K562 (cell line): ENCODE measurements around the gene DYNLT2B. TPM values are rescaled to one million over a fixed set of nuclear protein-coding genes. Genes with fewer than 3 reads are reported as not detected.

Experiments
- ATAC-seq: fragments of 200-7000 bp; cut with Tn5 transposase; 3 replicates; pipeline ENCODE4 v1.9.1; 2020; ENCODE audit warnings: moderate library complexity
- BruUV-seq: library from RNA; stranded (reverse); fragments of 400-500 nt; replicated peaks from 2 replicates; lab custom pipeline; 2021; lab: Mats Ljungman, UMichigan
- CTCF ChIA-PET: fragments of 300-600 bp; formaldehyde crosslinking; extraction: SDS; loops from one replicate; lab custom pipeline; 2021; ENCODE audit warnings: low intra/inter-chr PET ratio; lab: Yijun Ruan, JAX
- POLR2A ChIA-PET: fragments of 300-600, 350-650 bp; sonication (Branson Sonifier 250); formaldehyde crosslinking; extraction: SDS; loops from one replicate; lab custom pipeline; 2021; ENCODE audit warnings: antibody characterized with exemption, inconsistent platforms; lab: Yijun Ruan, JAX
- DNase-seq, 4 experiments: peaks; one replicate each; pipeline versions ENCODE4 v3.0.0 to v3.0.0-alpha.2; 2011 to 2018; ENCODE audit warnings: low spot score in 3 of 4, mixed read lengths in 3 of 4; ENCODE audit errors: extremely low read depth in 1 of 4
- FAIRE-seq: peaks from 2 replicates; lab custom pipeline; 2011; peaks lifted over from hg19 to GRCh38; lab: Jason Lieb, UNC
- H2AFZ ChIP-seq: 2 replicates; pipeline ENCODE4 v1.6.0; 2011; ENCODE audit warnings: low read depth, low read length, control low read depth, inconsistent platforms
- H3K27ac ChIP-seq: fragments of 200-600 bp; 3 replicates; pipeline ENCODE4 v1.8.0; 2011; ENCODE audit warnings: low read depth, mild to moderate bottlenecking, control low read depth, inconsistent platforms, low read length, moderate library complexity, mixed read lengths; ENCODE audit errors: extremely low read depth
- H3K27me3 ChIP-seq, 2 experiments: fragments of 300-600 bp in 1 of 2; 2 replicates in 1 of 2; 3 replicates in 1 of 2; pipeline versions ENCODE4 v1.6.0 to v1.8.0; 2011; ENCODE audit warnings: inconsistent platforms in 2 of 2, low read length in 2 of 2, mild to moderate bottlenecking in 1 of 2, mixed read lengths in 1 of 2, moderate library complexity in 1 of 2; ENCODE audit not compliant: control insufficient read depth in 2 of 2, insufficient read depth in 2 of 2
- H3K36me3 ChIP-seq: fragments of 300-600 bp; 3 replicates; pipeline ENCODE4 v1.8.0; 2011; ENCODE audit warnings: mild to moderate bottlenecking, low read length, inconsistent platforms; ENCODE audit not compliant: control insufficient read depth, insufficient read depth
- H3K4me1 ChIP-seq, 2 experiments: fragments of 200-600 bp in 1 of 2; replicated peaks in 1 of 2; 2 replicates in 1 of 2; 3 replicates in 1 of 2; pipeline versions ENCODE4 v1.5.1 to v1.8.0; 2011; ENCODE audit warnings: inconsistent platforms in 2 of 2, low read length in 2 of 2, mild to moderate bottlenecking in 1 of 2, mixed read lengths in 1 of 2, moderate library complexity in 1 of 2; ENCODE audit not compliant: control insufficient read depth in 2 of 2, insufficient read depth in 2 of 2
- H3K4me2 ChIP-seq: 2 replicates; pipeline ENCODE4 v1.6.1; 2011; ENCODE audit warnings: low read length, control low read depth, inconsistent platforms, mixed read lengths; ENCODE audit not compliant: insufficient read depth
- H3K4me3 ChIP-seq: fragments of 200-600 bp; sonication (generic), shearing (Covaris generic); 2 replicates; pipeline ENCODE4 v1.5.1; 2016; ENCODE audit warnings: control low read depth, inconsistent platforms
- H3K79me2 ChIP-seq: fragments of 200-600 bp; 3 replicates; pipeline ENCODE4 v1.8.0; 2011; ENCODE audit warnings: low read length, inconsistent platforms; ENCODE audit not compliant: control insufficient read depth, insufficient read depth
- H3K9ac ChIP-seq, 2 experiments: 2 replicates each; pipeline versions ENCODE4 v1.6.0 to v1.6.1; 2011; ENCODE audit warnings: low read depth in 2 of 2, low read length in 2 of 2, control low read depth in 1 of 2, inconsistent platforms in 1 of 2, mild to moderate bottlenecking in 1 of 2, mixed read lengths in 1 of 2; ENCODE audit not compliant: insufficient read depth in 1 of 2
- H3K9me1 ChIP-seq: one replicate; pipeline ENCODE4 v1.6.0; 2011; ENCODE audit warnings: inconsistent platforms, mild to moderate bottlenecking, low read length, moderate library complexity; ENCODE audit not compliant: control insufficient read depth, insufficient read depth
- H3K9me3 ChIP-seq: replicated peaks from 2 replicates; pipeline ENCODE4 v1.5.1; 2011; ENCODE audit warnings: low read depth, low read length, inconsistent platforms; ENCODE audit not compliant: control insufficient read depth, insufficient read depth
- H4K20me1 ChIP-seq: replicated peaks from 2 replicates; pipeline ENCODE4 v1.6.1; 2011; ENCODE audit warnings: low read length, inconsistent platforms, mixed read lengths; ENCODE audit not compliant: control insufficient read depth, insufficient read depth
- CHD2 ChIP-seq: IDR thresholded peaks from 2 replicates; pipeline ENCODE4 v1.6.1; 2011; ENCODE audit warnings: low read depth, low read length
- E2F3 ChIP-seq: fragments of 250-450 bp; sonication (Bioruptor Pico); IDR thresholded peaks from 2 replicates; pipeline ENCODE4 v1.4.0; 2020; ENCODE audit warnings: mild to moderate bottlenecking
- ETV5 ChIP-seq: sonication (generic); formaldehyde crosslinking; IDR thresholded peaks from 2 replicates; pipeline ENCODE4 v1.4.0; 2020; ENCODE audit warnings: low read depth, mild to moderate bottlenecking, missing genetic modification reagents
- ETV6 ChIP-seq, 3 experiments: fragments of 150-350 bp in 1 of 3; sonication (generic) in 1 of 3; formaldehyde crosslinking in 1 of 3; IDR thresholded peaks; 2 replicates each; pipeline versions ENCODE4 v1.6.1 to v1.8.0; 2014 to 2022; ENCODE audit warnings: borderline replicate concordance in 2 of 3, low read depth in 2 of 3, antibody characterized with exemption in 1 of 3, low read length in 1 of 3, mild to moderate bottlenecking in 1 of 3, missing genetic modification reagents in 1 of 3
- NR2C1 ChIP-seq, 2 experiments: fragments of 450-650 bp; IDR thresholded peaks; 2 replicates each; pipeline ENCODE4 v1.6.1; 2017; ENCODE audit warnings: mild to moderate bottlenecking in 2 of 2, antibody characterized with exemption in 1 of 2, inconsistent platforms in 1 of 2, missing compliant biosample characterization in 1 of 2, missing genetic modification characterization in 1 of 2
- WGBS: fragments of 100-300 bp; shearing (Covaris generic); methylation state at CpG from one replicate; pipeline ENCODE4 v1.1.6; 2016; ENCODE audit warnings: low coverage, mixed read lengths; ENCODE audit not compliant: insufficient coverage; ENCODE audit errors: missing lambda C conversion rate; 5-methylcytosine and 5-hydroxymethylcytosine counted together
- in situ Hi-C: fragments of 300-500 bp; cut with MboI; formaldehyde crosslinking; loops from 4 replicates; pipeline ENCODE4 v1.15.0; 2018; ENCODE audit warnings: inconsistent platforms, mixed read lengths
- intact Hi-C: fragments of 100-400 bp; cut with micrococcal nuclease; formaldehyde crosslinking; loops from 2 replicates; pipeline ENCODE4 v1.14.2; 2022
- polyA plus RNA-seq, 8 experiments: library from polyadenylated mRNA; depleted of rRNA in 4 of 8; stranded (reverse) in 5 of 8; unstranded in 3 of 8; fragments of >200 nt; fragmentation: Nextera tagmentation in 2 of 8; fragmentation: Illumina TruSeq in 1 of 8; extraction: Ambion mirVana in 2 of 8; extraction: Trizol in 1 of 8; gene quantifications; 2 replicates each; pipeline versions ENCODE4 v1.2.1 to v1.2.3, GENCODE V29; 2011 to 2014; ENCODE audit warnings: inconsistent platforms in 1 of 8, missing spikeins in 1 of 8
- total RNA-seq, 7 experiments: library from RNA; depleted of rRNA in 6 of 7; stranded (reverse); fragments of >200 nt in 6 of 7; fragmentation: Illumina TruSeq in 2 of 7; extraction: Trizol in 2 of 7; gene quantifications; 2 replicates each; pipeline versions ENCODE4 v1.2.1 to v1.2.3, GENCODE V29; 2011 to 2021; ENCODE audit warnings: low replicate concordance in 1 of 7

Gene DYNLT2B
- total and polyA plus RNA-seq, 9 of the 15 experiments (the other 6 are each of a cell fraction or from before 2014, with no cell fraction given) = 6.5 to 19.9 (median 8.7) TPM

DNA sequence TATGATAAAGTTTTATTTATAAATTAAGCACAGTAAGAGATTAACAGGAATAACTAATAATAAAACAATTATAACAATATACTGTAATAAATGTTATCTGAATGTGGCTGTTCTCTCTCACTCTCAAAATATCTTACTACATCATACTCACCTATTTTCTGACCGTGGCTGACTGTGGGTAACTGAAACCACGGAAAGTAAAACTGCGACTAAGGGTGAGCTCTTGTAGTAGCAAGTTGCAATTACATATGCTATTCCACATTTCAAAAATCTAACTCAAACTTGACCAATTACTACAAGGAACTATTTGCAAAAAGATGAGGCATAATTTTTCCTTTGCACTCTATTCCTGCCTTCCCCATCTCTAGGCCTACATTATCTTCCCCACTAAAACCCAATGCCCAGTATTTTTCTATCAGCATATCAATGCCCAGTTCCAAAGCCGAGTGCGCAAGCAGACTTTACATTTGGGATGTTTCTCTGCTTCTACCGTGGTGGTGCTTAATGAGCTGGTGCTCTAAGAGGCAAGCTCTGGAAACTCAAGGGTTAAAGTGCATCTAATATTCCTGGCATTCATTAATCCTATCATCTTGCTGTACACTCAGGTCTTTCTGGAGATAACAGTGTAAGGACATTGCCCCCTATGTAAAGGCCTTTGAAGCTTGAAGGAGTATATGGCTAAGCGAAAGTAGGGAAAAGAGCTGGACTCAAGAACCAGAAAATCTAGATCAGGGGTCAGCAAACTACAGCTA lies 37.2 kb downstream of the DYNLT2B start:
- 72% methylated on average over 7 of the region's 7 CpGs for WGBS
- Histone ChIP-seq H3K4me1 (peaks cover 23 to 55% of the 10 kb centered on the region in 2 experiments), H3K4me2 (no peak overlapping the region), H3K27me3 (no peaks in the 10 kb centered on the region), H3K9me1 (no peaks in the 10 kb centered on the region), H3K9me3 (no peaks in the 10 kb centered on the region), H3K9ac (no peak overlapping the region), H3K4me3 (no peak overlapping the region), H3K79me2 (peaks cover 87% of the 10 kb centered on the region), H2AFZ (no peak overlapping the region), H4K20me1 (no peaks in the 10 kb centered on the region), H3K27ac (no peak overlapping the region), H3K36me3 (peaks cover 11% of the 10 kb centered on the region)
- intact Hi-C loops = no loop called here
- FAIRE-seq (no peak), DNase-seq (no peak), ATAC-seq (no peak)
- no TSS peak for BruUV-seq
- CTCF ChIA-PET = no interaction called here
- in situ Hi-C loops = no loop called here
- TF ChIP-seq ETV6 (IDR thresholded peaks at IDR 0.05; ENCODE audit: borderline replicate concordance in 1 of 2, low read depth in 2 of 2, low read length in 1 of 2) (0 out of 4 replicates have a peak, but pooled peaks of 1 of the 2 experiments have one; percentile 8), ETV6 (CRISPR knock-in tag; IDR thresholded peaks at IDR 0.05; ENCODE audit: borderline replicate concordance) (no peak), CHD2 (no peak)
- POLR2A ChIA-PET = interaction anchor here (0.6 to 2.0 kb wide), 5 partner anchors 8 to 242 kb away, joined by 3 to 9 read pairs (median 6); no protein-coding TSS in a partner anchor

DNA sequence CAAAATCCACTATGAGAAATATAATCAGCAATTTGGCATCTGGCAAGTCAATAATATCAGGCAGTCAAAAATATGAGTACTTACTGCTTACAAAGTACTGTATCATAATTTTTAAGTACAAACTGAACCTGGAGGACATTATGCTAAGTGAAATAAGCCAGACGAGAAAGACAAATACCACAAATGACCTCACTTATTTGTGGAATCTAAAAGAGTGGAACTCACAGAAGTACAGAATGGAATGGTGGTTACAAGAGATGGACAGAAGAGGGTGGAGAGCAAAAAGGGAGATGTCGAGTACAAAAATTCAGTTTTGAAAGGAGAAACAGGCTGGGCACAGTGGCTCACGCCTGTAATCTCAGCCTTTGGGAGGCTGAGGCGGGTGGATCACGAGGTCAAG lies 42.9 kb downstream of the DYNLT2B start:
- BruUV-seq = no TSS peak
- no peaks in the 10 kb centered on the region for H3K27me3 ChIP-seq
- CTCF ChIA-PET = no interaction called here
- H3K9ac ChIP-seq = peak overlapping the region in 1 of 2 experiments; percentile 40; a peak in 2 of 4 replicates
- peaks cover 74% of the 10 kb centered on the region for H3K79me2 ChIP-seq
- in situ Hi-C loops (no loop called here), intact Hi-C loops (no loop called here)
- peaks cover 36% of the 10 kb centered on the region in 2 experiments for H3K4me1 ChIP-seq
- ATAC-seq = no peak
- no peaks in the 10 kb centered on the region for H3K9me1 ChIP-seq
- H3K4me2 ChIP-seq = peak overlapping the region; percentile 75
- 44% methylated on average over 5 of the region's 5 CpGs for WGBS
- DNase-seq = no peak
- 0 out of 2 replicates have a peak, but pooled peaks have one; percentile 8 for TF ChIP-seq NR2C1 (IDR thresholded peaks at IDR 0.05)
- TF ChIP-seq NR2C1 (tag; IDR thresholded peaks at IDR 0.05) = no peak
- TF ChIP-seq ETV5 = 0 out of 2 replicates have a peak, but pooled peaks have one; percentile 34
- no peak for TF ChIP-seq E2F3
- FAIRE-seq = no peak
- peaks cover 20% of the 10 kb centered on the region; the same call in 2 of the 3 replicates for H3K36me3 ChIP-seq
- POLR2A ChIA-PET = interaction anchor here (0.6 to 2.7 kb wide), 3 partner anchors 9 to 224 kb away, joined by 3 to 18 read pairs (median 4); no protein-coding TSS in a partner anchor
- peak overlapping the region; percentile 17; the same call in 1 of the 2 replicates for H2AFZ ChIP-seq
- no peak overlapping the region for H3K4me3 ChIP-seq
- H3K9me3 ChIP-seq = no peaks in the 10 kb centered on the region; the same call in 1 of the 2 replicates
- H4K20me1 ChIP-seq = no peaks in the 10 kb centered on the region
- peak overlapping the region; percentile 66 for H3K27ac ChIP-seq
